Effector memory CD8-positive, alpha-beta T cell (primary cell): ENCODE results near the gene SLC1A7.
A peak's percentile ranks its signal among the peaks of the same experiment; 100 is the strongest.

Experiments used
- ATAC-seq: fragments of 150-1000 bp; cut with Tn5 transposase; replicated peaks from 2 replicates; pipeline ENCODE4 v1.10.0; 2021; ENCODE audit warnings: mild to moderate bottlenecking, moderate library complexity
- DNase-seq, 3 experiments: peaks; one replicate each; pipeline ENCODE4 v3.0.0; 2021
- H3K27ac Mint-ChIP-seq, 2 donors: one replicate each; pipeline ENCODE4 v1.8.0; 2022; ENCODE audit warnings: mild to moderate bottlenecking in 2 of 2, mixed read lengths in 2 of 2, moderate library complexity in 2 of 2
- H3K27me3 Mint-ChIP-seq, 2 donors: one replicate each; pipeline ENCODE4 v1.8.0; 2022; ENCODE audit warnings: mixed read lengths in 2 of 2
- H3K36me3 Mint-ChIP-seq: one replicate; pipeline ENCODE4 v1.8.0; 2022; ENCODE audit warnings: mild to moderate bottlenecking, moderate library complexity, mixed read lengths; ENCODE audit not compliant: insufficient read depth
- H3K4me1 Mint-ChIP-seq, 2 donors: one replicate each; pipeline ENCODE4 v1.8.0; 2022; ENCODE audit warnings: low read depth in 2 of 2, mixed read lengths in 2 of 2
- H3K4me3 Mint-ChIP-seq, 2 donors: one replicate each; pipeline ENCODE4 v1.8.0; 2022; ENCODE audit warnings: mild to moderate bottlenecking in 2 of 2, mixed read lengths in 2 of 2, moderate library complexity in 2 of 2
- H3K9me3 Mint-ChIP-seq, 2 donors: one replicate each; pipeline ENCODE4 v1.8.0; 2022; ENCODE audit warnings: mixed read lengths in 2 of 2

Gene SLC1A7

DNA sequence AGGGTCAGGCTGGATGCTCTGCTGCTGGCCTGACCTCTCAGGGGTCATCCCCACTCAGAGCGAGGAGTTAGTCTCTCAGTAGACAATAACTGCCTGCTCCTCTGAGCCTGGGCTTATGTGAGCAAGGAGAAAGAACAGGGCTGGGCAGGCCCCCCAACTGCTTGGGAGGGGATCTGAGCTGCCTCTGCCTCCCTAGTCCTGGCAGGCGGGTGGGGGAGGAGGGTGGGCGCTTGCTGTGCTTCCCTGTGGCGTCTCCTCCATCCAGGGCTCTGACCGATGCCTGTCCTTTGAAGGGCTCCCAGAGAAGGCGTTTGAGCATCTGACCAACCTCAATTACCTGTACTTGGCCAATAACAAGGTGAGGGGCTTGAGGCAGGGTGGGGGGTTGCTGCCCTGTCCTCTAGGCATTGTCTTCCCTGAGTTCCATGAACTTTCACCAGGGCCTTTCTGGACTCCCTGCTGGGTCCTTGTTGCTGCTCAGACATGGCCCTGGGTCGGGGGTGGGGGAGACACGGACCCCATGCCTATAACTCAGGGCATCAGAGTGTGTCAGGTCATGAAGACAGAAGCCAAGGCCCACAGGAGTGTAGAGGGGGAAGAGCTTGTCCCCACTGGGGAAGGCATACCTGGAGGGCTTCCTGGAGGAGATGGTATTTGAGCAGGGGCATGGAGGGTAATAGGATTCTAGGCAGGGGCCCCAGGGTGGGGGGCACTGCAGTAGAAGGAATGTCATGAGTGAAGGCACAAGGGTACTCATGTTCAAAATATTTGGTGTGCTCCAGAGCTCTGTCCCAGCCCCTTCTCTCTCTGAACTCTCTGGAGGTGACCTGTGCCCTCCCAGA lies 67.9 kb downstream of the SLC1A7 start:
- H3K36me3 Mint-ChIP-seq = no peaks in the 10 kb centered on the region
- no peak for DNase-seq
- peaks cover 0 to 8% of the 10 kb centered on the region in 2 donors for H3K4me1 Mint-ChIP-seq
- no peak for ATAC-seq
- no peaks in the 10 kb centered on the region for H3K27me3 Mint-ChIP-seq
- no peaks in the 10 kb centered on the region for H3K9me3 Mint-ChIP-seq
- no peak overlapping the region for H3K4me3 Mint-ChIP-seq
- H3K27ac Mint-ChIP-seq = no peak overlapping the region

DNA sequence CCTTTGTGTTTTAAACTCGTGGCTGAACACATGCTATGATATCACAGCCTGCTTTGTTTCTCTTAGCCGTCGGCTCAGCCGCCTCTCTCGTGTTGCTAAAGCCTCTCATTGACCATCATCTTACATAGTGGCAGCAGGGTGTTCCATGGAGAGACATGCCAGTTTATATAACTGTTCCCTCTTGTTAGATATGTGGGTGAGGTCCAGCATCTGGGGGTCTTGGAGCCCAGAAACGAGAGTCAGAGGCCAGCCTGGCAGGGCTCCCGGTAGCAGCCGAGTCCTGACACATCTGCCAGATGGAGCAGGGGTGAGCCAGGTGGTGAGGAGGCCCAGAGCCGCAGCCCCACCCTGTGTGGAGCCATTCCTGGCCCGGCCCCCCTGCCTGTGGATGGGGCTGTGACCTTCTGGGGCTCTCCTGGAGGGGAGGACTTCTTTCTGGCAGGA lies 68.5 kb downstream of the SLC1A7 start:
- DNase-seq (no peak), ATAC-seq (no peak)
- H3K4me3 Mint-ChIP-seq = no peak overlapping the region
- H3K4me1 Mint-ChIP-seq = peaks cover 0 to 8% of the 10 kb centered on the region in 2 donors
- H3K27me3 Mint-ChIP-seq = no peaks in the 10 kb centered on the region
- H3K9me3 Mint-ChIP-seq = no peaks in the 10 kb centered on the region
- no peaks in the 10 kb centered on the region for H3K36me3 Mint-ChIP-seq
- H3K27ac Mint-ChIP-seq = no peak overlapping the region

DNA sequence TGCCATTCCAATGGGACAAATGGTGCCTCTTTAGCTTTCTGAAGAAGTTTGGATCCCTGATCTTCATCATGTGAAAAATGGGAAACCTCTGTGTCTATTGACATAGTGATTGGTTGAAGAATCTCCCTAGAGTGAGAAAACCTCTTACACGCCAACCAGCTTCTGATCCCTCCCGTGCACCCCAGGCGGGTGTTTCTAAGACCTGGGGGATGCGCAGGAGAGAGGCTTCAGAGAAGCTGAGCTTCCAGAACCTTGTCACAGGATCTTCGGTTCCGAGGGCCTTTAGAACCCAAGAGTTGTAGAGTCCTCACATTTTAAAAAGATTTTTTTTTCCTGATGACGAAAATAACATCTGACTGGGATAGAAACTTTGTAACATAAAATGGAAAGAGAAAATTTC lies 69.2 kb downstream of the SLC1A7 start:
- no peaks in the 10 kb centered on the region for H3K9me3 Mint-ChIP-seq
- no peak for ATAC-seq
- H3K27ac Mint-ChIP-seq = no peak overlapping the region
- no peaks in the 10 kb centered on the region for H3K36me3 Mint-ChIP-seq
- peaks cover 0 to 8% of the 10 kb centered on the region in 2 donors for H3K4me1 Mint-ChIP-seq
- H3K4me3 Mint-ChIP-seq = no peak overlapping the region
- H3K27me3 Mint-ChIP-seq = no peaks in the 10 kb centered on the region
- no peak for DNase-seq

DNA sequence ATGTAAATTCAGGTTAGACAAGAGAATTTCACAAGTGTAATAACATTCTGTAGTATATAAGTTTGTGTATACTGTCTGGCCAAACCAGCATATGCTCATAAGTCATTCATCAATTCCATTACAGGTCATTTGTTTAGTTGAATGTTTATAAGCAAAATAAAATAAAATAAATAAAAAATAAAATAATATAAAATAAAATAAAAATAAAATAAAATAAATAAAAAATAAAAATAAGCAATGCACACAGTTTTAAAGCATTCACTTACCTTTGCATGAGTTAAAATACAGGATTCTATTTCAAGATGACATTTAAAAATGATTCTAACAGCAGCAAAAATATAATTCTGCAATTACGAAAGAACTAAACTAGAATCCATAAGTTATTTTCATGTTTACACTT lies 70.5 kb downstream of the SLC1A7 start:
- Mint-ChIP-seq H3K9me3 (no peaks in the 10 kb centered on the region), H3K27ac (no peak overlapping the region), H3K36me3 (no peaks in the 10 kb centered on the region), H3K27me3 (no peaks in the 10 kb centered on the region), H3K4me1 (peaks cover 0 to 8% of the 10 kb centered on the region in 2 donors), H3K4me3 (no peak overlapping the region)
- ATAC-seq (no peak), DNase-seq (no peak)

DNA sequence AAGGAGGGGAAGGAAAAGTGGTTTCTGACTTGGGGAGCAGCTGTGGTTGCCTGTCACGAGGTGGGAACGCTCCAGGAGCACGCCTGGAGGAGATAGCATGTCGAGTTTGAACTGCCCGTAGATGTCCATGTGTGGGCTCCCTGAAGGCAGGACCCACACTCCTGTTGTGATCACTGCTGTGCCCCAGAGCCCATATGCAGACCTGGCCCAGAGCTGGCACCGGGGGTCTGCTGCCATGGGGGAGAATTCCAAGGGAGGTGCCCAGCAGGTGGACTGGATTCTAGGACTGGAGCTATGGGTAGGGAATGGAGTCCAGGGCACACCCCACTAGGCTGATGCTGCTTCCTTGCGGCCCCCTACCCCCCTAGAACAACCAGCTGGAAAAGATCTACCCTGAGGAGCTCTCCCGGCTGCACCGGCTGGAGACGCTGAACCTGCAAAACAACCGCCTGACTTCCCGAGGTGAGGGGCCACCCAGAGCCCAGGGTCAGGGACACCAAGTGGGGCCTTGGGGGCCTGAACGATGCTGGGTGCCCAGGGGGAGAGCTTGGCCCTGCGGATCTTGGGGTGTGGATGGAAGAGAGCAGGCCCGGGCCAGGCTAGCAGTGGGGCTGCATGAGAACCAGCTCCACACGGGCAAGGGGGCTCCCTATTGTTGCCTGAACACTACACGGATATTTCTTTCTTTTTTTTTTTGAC lies 71.1 kb downstream of the SLC1A7 start:
- H3K4me3 Mint-ChIP-seq = no peak overlapping the region
- no peak for ATAC-seq
- no peak overlapping the region for H3K27ac Mint-ChIP-seq
- H3K9me3 Mint-ChIP-seq = no peaks in the 10 kb centered on the region
- no peaks in the 10 kb centered on the region for H3K27me3 Mint-ChIP-seq
- no peaks in the 10 kb centered on the region for H3K36me3 Mint-ChIP-seq
- DNase-seq = no peak
- peaks cover 0 to 8% of the 10 kb centered on the region in 2 donors for H3K4me1 Mint-ChIP-seq

DNA sequence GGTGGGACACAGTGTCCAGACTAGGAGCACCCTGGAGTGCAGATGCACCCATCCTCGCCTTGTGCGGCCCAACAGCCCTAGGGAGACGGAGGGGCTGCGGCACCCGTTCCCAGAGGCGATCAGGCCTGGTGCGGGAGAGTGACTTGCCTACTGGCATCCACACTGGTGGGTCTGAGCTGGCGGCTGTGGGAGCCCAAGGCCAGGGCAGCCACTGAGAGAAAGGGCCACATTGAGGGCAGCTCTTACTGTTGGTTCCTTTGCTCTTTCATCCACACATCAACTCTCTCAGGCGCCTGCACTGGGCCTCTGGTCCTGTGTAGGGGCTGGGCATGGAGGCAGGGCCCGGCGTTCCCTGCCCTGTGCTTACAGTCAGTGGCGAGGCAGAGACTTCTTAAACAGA lies 71.8 kb downstream of the SLC1A7 start:
- no peaks in the 10 kb centered on the region for H3K9me3 Mint-ChIP-seq
- DNase-seq = no peak

DNA sequence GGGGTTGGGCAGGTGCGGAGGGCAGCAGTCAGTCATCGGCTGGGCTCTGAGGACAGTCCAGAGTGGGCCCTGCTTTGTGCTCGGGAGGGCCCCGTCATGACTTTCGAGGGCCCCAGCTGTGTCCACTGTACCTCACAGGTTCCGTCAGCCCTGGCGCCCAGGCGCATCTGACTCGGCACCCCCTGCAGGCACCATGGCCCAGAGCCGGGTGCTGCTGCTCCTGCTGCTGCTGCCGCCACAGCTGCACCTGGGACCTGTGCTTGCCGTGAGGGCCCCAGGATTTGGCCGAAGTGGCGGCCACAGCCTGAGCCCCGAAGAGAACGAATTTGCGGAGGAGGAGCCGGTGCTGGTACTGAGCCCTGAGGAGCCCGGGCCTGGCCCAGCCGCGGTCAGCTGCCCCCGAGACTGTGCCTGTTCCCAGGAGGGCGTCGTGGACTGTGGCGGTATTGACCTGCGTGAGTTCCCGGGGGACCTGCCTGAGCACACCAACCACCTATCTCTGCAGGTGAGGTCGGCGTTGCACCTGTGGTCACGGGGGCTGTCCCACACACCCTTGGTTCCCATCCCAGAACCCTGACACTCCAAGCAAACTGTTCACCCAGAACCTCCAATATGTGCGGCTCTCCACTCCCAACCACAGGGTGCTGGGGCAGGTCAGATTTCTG lies 72.6 kb downstream of the SLC1A7 start:
- no peak overlapping the region for H3K4me3 Mint-ChIP-seq
- no peak for ATAC-seq
- peaks cover 0 to 2% of the 10 kb centered on the region in 2 donors for H3K4me1 Mint-ChIP-seq
- no peaks in the 10 kb centered on the region for H3K36me3 Mint-ChIP-seq
- H3K9me3 Mint-ChIP-seq = no peaks in the 10 kb centered on the region
- no peak for DNase-seq
- peaks cover 0 to 12% of the 10 kb centered on the region in 2 donors for H3K27me3 Mint-ChIP-seq
- no peak overlapping the region for H3K27ac Mint-ChIP-seq

More for the DNA sequence above, 71.8 kb downstream of the SLC1A7 start:
- H3K27ac Mint-ChIP-seq = no peak overlapping the region
- no peak for ATAC-seq
- H3K4me3 Mint-ChIP-seq = no peak overlapping the region
- no peaks in the 10 kb centered on the region for H3K36me3 Mint-ChIP-seq
- peaks cover 0 to 8% of the 10 kb centered on the region in 2 donors for H3K4me1 Mint-ChIP-seq
- H3K27me3 Mint-ChIP-seq = peaks cover 0 to 4% of the 10 kb centered on the region in 2 donors

DNA sequence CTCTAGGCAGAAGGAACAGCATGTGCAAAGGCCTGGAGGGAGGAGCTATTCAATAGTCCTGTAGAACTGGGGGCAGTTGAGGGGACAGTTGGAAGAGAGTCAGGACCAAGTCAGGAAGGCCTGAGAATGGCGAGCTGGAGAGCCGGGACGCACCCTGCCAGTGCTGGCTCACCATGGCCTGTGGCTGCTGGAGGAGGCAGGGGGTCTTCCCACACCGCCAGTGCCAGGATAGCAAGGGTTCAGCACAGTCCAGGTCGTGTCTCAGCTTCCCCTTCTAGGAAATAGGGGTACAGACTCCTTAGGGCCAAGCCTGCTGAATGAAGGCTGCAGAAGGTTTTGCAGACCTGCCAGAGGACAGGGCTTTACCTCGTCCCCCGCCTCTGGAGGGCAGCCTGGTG lies 73.2 kb downstream of the SLC1A7 start:
- Mint-ChIP-seq H3K36me3 (no peaks in the 10 kb centered on the region), H3K27me3 (peaks cover 0 to 18% of the 10 kb centered on the region in 2 donors), H3K9me3 (no peaks in the 10 kb centered on the region), H3K4me1 (no peaks in the 10 kb centered on the region), H3K27ac (peak overlapping the region in 1 of 2 donors; percentile 65), H3K4me3 (no peak overlapping the region)
- no peak for DNase-seq
- ATAC-seq = no peak

DNA sequence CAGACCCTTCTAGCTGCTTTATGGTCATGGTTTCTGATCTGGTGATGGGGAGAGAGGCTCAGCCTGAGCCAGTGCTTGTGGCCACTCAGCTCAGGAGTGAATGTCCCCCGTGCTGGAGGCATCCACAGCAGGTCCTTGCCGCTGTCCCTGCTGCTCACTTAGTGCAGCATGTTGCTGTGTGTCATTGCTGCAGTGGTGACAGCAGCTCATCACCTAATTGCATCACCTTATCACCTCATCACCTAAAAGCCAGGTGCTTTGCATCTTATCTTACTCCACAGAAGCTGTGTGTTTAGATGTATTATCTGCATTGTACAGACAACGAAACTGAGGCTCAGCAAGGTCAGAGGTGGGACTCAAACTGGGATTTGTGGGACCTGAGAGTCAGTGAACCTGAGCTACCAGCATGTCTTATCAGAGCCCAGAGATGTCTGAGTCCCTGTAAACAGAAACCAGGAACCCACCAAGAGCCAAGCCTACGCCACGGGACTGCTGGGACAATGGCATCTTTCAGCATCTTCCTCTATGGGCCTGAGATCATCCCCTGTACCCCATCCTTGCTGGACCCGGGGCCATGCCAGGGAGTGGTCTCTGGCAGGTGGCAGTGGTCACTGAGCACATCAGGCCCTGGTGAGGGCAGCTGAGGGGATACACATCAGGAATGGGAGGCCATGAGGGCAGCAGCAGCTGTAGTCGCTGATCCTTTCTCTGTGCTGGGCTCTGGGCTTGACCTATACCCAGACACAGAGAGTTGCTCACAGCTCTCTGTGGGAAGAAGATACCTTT lies 73.9 kb downstream of the SLC1A7 start:
- Mint-ChIP-seq H3K4me1 (no peaks in the 10 kb centered on the region), H3K9me3 (no peaks in the 10 kb centered on the region), H3K36me3 (no peaks in the 10 kb centered on the region), H3K4me3 (no peak overlapping the region), H3K27me3 (peaks cover 7 to 25% of the 10 kb centered on the region in 2 donors), H3K27ac (peak overlapping the region in 1 of 2 donors; percentile 65)
- no peak for ATAC-seq
- no peak for DNase-seq

DNA sequence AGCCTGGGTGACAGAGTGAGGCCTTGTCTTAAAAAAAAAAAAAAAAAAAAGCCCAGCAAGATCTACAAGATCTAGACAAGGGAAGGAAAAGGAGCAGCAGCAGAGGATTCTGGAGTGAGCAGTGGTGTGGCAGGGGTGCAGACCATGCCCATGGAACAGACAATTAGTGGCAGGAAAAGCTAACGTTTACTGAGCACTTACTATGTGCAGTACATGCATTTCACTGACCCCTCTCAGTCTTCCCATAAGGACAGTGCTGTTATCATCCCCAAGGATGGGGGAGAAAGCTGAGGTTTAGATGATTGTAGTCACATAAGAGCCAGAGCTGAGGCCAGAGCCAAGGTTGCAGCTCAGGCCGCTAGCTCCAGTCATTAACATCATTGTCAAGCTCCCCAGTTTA lies 74.6 kb downstream of the SLC1A7 start:
- H3K9me3 Mint-ChIP-seq = no peaks in the 10 kb centered on the region
- ATAC-seq (no peak), DNase-seq (no peak)
- peaks cover 13 to 31% of the 10 kb centered on the region in 2 donors for H3K27me3 Mint-ChIP-seq
- no peak overlapping the region for H3K4me3 Mint-ChIP-seq
- peaks cover 2 to 4% of the 10 kb centered on the region in 2 donors for H3K4me1 Mint-ChIP-seq
- H3K36me3 Mint-ChIP-seq = no peaks in the 10 kb centered on the region
- no peak overlapping the region for H3K27ac Mint-ChIP-seq

DNA sequence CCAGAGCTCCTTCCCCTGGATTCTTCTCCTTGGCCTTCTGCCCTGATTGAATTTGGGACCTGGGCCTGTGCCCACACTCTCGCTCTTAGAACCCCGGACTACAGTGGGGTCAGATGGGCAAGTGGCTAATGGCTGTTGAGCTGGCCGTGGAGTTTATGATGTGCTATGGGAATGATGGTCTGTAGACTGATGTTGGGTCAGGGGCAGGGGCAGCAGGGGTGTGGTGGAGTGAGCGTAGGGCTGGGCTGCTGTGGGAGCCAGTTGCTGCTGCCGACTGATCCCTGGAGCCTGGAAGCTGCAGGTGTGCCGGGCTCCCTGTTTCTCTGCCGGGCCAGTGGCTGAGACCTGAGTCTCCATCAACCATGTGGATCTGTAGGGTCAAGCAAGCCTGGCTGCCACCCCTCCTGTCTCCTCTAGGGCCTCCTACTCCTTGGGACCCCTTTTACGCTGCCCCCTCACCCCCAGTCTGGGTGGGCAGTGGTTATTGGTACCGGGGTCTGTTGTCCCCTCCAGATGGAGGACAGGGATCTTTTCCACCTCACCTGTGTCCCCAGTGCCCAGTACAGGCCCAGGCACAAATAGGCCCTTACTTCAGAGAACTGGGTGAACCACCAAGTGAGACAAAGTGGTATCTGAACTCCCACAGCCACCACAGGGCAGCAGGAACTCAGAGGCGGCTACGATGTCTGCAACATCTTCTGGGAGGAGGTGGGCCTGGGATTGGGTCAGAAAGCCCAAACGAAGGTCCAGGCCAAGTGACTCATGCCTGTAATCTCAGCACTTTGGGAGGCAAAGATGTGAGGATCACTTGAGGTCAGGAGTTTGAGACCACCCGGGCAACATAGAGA lies 75.3 kb downstream of the SLC1A7 start:
- Mint-ChIP-seq H3K4me3 (no peak overlapping the region), H3K27me3 (peaks cover 13 to 35% of the 10 kb centered on the region in 2 donors), H3K9me3 (no peaks in the 10 kb centered on the region), H3K36me3 (no peaks in the 10 kb centered on the region), H3K27ac (no peak overlapping the region), H3K4me1 (peaks cover 4 to 5% of the 10 kb centered on the region in 2 donors)
- no peak for ATAC-seq
- DNase-seq = no peak

DNA sequence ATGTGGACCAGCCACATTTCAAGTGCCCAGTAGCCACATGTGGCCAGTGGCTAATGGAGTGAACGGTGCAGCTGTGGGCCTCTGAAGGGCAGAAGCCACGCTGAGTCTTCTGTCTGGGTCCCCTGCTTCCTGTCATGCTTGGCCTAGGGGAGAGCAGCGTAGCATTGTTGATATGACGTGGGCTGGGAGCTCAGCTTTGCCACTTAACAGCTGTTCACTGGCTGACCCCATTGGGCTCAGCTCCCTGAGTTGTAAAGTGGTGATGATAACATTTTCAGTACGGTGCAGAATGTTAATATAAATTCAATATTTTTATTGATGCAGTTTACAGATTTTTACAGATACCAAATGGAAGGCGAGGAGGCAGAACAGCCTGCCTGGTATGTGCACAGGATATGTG lies 76.0 kb downstream of the SLC1A7 start:
- ATAC-seq (no peak), DNase-seq (no peak)
- no peaks in the 10 kb centered on the region for H3K9me3 Mint-ChIP-seq
- peaks cover 13 to 38% of the 10 kb centered on the region in 2 donors for H3K27me3 Mint-ChIP-seq
- H3K36me3 Mint-ChIP-seq = no peaks in the 10 kb centered on the region
- H3K4me1 Mint-ChIP-seq = peaks cover 4 to 7% of the 10 kb centered on the region in 2 donors
- no peak overlapping the region for H3K27ac Mint-ChIP-seq
- H3K4me3 Mint-ChIP-seq = no peak overlapping the region
